Measurements from ENCODE around the gene PAH. TPM values are rescaled to one million over a fixed set of nuclear protein-coding genes. Genes with fewer than 3 reads are reported as not detected.
A peak's percentile ranks its signal among the peaks of the same experiment; 100 is the strongest.

The PAH gene
- total RNA-seq, 1 experiment from 2014 or later = not detected

DNA sequence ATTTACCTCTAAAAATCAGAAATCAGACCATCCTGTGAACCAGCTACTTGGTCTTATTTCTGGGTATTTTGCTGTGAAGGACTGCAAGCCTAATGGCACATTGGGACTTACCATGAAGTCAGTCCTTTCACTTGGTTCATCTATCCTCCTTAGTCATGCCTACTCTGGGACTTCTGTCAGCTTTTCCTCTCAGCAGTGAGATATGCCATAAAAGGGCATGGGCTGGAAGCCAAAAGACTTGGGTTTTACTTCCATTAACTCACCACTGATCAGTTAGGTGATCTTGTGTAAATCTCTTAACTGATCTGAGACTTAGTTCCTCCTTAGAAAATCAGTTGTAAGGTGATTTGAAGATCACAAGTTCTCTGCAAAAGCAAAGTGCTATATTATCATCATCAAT, 116.5 kb downstream of the PAH start:
- no peak overlapping the region for H3K27ac Mint-ChIP-seq (ENCODE audit: low read depth, unreplicated experiment)
- TF ChIP-seq, protein P1, sequence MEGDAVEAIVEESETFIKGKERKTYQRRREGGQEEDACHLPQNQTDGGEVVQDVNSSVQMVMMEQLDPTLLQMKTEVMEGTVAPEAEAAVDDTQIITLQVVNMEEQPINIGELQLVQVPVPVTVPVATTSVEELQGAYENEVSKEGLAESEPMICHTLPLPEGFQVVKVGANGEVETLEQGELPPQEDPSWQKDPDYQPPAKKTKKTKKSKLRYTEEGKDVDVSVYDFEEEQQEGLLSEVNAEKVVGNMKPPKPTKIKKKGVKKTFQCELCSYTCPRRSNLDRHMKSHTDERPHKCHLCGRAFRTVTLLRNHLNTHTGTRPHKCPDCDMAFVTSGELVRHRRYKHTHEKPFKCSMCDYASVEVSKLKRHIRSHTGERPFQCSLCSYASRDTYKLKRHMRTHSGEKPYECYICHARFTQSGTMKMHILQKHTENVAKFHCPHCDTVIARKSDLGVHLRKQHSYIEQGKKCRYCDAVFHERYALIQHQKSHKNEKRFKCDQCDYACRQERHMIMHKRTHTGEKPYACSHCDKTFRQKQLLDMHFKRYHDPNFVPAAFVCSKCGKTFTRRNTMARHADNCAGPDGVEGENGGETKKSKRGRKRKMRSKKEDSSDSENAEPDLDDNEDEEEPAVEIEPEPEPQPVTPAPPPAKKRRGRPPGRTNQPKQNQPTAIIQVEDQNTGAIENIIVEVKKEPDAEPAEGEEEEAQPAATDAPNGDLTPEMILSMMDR (IDR thresholded peaks at IDR 0.05; ENCODE audit: unreplicated experiment) = no peak
- H3K4me1 Mint-ChIP-seq (ENCODE audit: insufficient read depth, unreplicated experiment) = no peaks in the 10 kb centered on the region
- ChIA-PET CTCF (interaction anchor here (0.6 to 1.1 kb wide), 2 partner anchors 10 to 129 kb away, joined by 4 read pairs; no protein-coding TSS in a partner anchor), POLR2A (interaction anchor here (0.7 kb wide), 1 partner anchor 43 kb away, joined by 3 read pairs; no protein-coding TSS in a partner anchor)
- H3K27me3 Mint-ChIP-seq (ENCODE audit: insufficient read depth, unreplicated experiment) = peaks cover 11% of the 10 kb centered on the region
- H3K4me3 Mint-ChIP-seq (ENCODE audit: unreplicated experiment) = no peak overlapping the region
- intact Hi-C loops (cut with micrococcal nuclease) = no loop called here
- H3K9me3 Mint-ChIP-seq (ENCODE audit: unreplicated experiment) = no peaks in the 10 kb centered on the region
- DNase-seq (ENCODE audit: unreplicated experiment) = peak; percentile 1
- BruUV-seq (replicated peaks) = no TSS peak
- H3K36me3 Mint-ChIP-seq (ENCODE audit: insufficient read depth, unreplicated experiment) = no peaks in the 10 kb centered on the region

DNA sequence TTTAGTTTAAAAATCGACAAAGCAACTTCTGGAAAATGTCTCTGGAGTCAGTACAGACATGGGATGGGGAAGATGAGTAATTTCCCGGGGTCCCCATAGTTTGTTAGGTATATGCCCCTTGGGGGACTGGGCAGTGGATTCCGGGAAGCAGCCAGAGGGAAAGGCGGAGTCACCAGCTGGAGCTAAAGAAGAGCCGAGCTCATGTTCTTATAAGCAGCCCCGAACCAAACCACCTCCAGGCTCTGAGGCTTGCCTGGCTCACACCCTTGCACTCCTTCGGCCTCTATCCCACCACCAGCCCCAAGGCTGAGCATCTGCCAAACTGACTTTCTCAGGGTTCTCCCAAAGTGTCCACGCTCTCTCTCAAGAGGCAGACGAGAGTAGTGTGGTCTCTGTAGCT, 117.8 kb downstream of the PAH start:
- no peak for DNase-seq (ENCODE audit: unreplicated experiment)
- Mint-ChIP-seq H3K4me1 (ENCODE audit: insufficient read depth, unreplicated experiment) (no peaks in the 10 kb centered on the region), H3K27ac (ENCODE audit: low read depth, unreplicated experiment) (no peak overlapping the region), H3K4me3 (ENCODE audit: unreplicated experiment) (no peak overlapping the region), H3K9me3 (ENCODE audit: unreplicated experiment) (no peaks in the 10 kb centered on the region), H3K27me3 (ENCODE audit: insufficient read depth, unreplicated experiment) (peaks cover 24% of the 10 kb centered on the region), H3K36me3 (ENCODE audit: insufficient read depth, unreplicated experiment) (no peaks in the 10 kb centered on the region)
- ChIA-PET POLR2A (no interaction called here), CTCF (interaction anchor here (0.9 to 1.6 kb wide), 4 partner anchors 9 to 84 kb away, joined by 3 to 4 read pairs (median 3); no protein-coding TSS in a partner anchor)
- TF ChIP-seq, protein P1 (IDR thresholded peaks at IDR 0.05; ENCODE audit: unreplicated experiment) = no peak
- intact Hi-C loops (cut with micrococcal nuclease) = no loop called here
- no TSS peak for BruUV-seq (replicated peaks)

DNA sequence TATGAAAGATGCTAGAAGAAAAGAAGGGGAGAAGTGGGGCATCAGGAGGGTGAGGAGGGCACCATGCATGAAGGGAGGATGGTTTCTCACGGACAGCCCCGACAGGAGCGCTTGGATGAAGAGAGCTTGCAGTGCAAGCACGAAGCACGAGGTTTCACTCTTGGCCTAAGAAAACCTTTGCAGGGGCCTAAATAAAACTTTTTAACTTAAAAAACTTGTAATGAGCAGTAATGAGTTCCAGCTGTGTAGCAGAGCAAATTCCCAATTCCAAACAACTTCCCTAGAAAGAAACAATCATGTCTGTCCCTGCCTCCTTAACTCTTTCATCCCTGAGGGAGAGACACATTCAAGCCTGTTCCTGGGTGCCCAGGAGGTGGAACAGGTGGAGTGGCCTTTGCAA, 119.5 kb downstream of the PAH start:
- no peaks in the 10 kb centered on the region for H3K9me3 Mint-ChIP-seq (ENCODE audit: unreplicated experiment)
- H3K36me3 Mint-ChIP-seq (ENCODE audit: insufficient read depth, unreplicated experiment) = no peaks in the 10 kb centered on the region
- intact Hi-C loops (cut with micrococcal nuclease) = no loop called here
- POLR2A ChIA-PET = no interaction called here
- no peaks in the 10 kb centered on the region for H3K4me1 Mint-ChIP-seq (ENCODE audit: insufficient read depth, unreplicated experiment)
- BruUV-seq (replicated peaks) = no TSS peak
- no peak overlapping the region for H3K27ac Mint-ChIP-seq (ENCODE audit: low read depth, unreplicated experiment)
- peaks cover 41% of the 10 kb centered on the region for H3K27me3 Mint-ChIP-seq (ENCODE audit: insufficient read depth, unreplicated experiment)
- H3K4me3 Mint-ChIP-seq (ENCODE audit: unreplicated experiment) = no peak overlapping the region
- CTCF ChIA-PET = interaction anchor here (0.9 kb wide), 1 partner anchor 725 kb away, joined by 3 read pairs; no protein-coding TSS in a partner anchor
- no peak for DNase-seq (ENCODE audit: unreplicated experiment)
- TF ChIP-seq, protein P1 (IDR thresholded peaks at IDR 0.05; ENCODE audit: unreplicated experiment) = no peak

DNA sequence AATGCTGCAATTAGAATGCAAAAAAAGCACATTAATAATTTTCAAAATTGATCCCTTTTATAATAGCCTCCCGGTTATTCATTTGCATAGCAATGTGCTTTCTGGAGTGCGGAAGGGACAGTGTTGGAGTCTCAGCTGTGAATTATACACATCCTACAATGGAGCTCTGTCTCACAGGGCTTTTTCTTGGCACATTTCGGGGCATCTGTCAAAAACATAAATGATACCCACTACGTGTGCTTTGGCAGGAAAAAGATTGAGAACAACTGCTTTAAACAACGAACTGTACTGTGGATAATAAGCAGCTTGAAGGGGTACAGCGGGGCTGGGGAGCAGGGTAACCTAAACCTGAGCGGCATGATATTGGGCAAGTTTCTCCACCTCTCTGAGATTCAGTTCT, 123.1 kb downstream of the PAH start:
- Mint-ChIP-seq H3K27ac (ENCODE audit: low read depth, unreplicated experiment) (no peak overlapping the region), H3K27me3 (ENCODE audit: insufficient read depth, unreplicated experiment) (peaks cover 53% of the 10 kb centered on the region), H3K36me3 (ENCODE audit: insufficient read depth, unreplicated experiment) (no peaks in the 10 kb centered on the region), H3K9me3 (ENCODE audit: unreplicated experiment) (no peaks in the 10 kb centered on the region), H3K4me1 (ENCODE audit: insufficient read depth, unreplicated experiment) (no peaks in the 10 kb centered on the region), H3K4me3 (ENCODE audit: unreplicated experiment) (no peak overlapping the region)
- BruUV-seq (replicated peaks) = no TSS peak
- TF ChIP-seq, protein P1 (IDR thresholded peaks at IDR 0.05; ENCODE audit: unreplicated experiment) = no peak
- CTCF ChIA-PET = interaction anchor here (0.7 to 1.7 kb wide), 2 partner anchors 23 to 309 kb away, joined by 3 to 4 read pairs; no protein-coding TSS in a partner anchor
- no peak for DNase-seq (ENCODE audit: unreplicated experiment)
- intact Hi-C loops (cut with micrococcal nuclease) = no loop called here
- POLR2A ChIA-PET = no interaction called here

Other genes starting within 250 kb of the PAH start
- not detected in 2 replicates for gene ASCL1, start 40.4 kb upstream of the PAH start, total RNA-seq (2022)